AG04450 (cell line): ENCODE results near the gene TLE1. TPM values are rescaled to one million over a fixed set of nuclear protein-coding genes. Genes with fewer than 3 reads are reported as not detected.
"Not testable (repeated sequence)": the region's sequence is repeated elsewhere in the genome, so short reads cannot be mapped to it uniquely, and the experiment has no call there.

Experiments used
- CTCF ChIA-PET: fragments of 300-600, 350-600 bp; formaldehyde crosslinking; extraction: SDS; loops from one replicate; lab custom pipeline; 2022; ENCODE audit warnings: antibody characterized with exemption, inconsistent platforms; lab: Charles Lee
- POLR2A ChIA-PET: fragments of 350-600 bp; formaldehyde crosslinking; extraction: SDS; loops from one replicate; lab custom pipeline; 2021; ENCODE audit warnings: antibody characterized with exemption, inconsistent platforms; lab: Yijun Ruan, JAX
- DNase-seq: peaks from one replicate; pipeline ENCODE4 v3.0.0-alpha.2; 2011; ENCODE audit warnings: low read depth, low spot score
- H3K27ac ChIP-seq: one replicate; pipeline ENCODE4 v1.5.1; 2012; ENCODE audit warnings: low read depth, low read length, control low read depth
- H3K27me3 ChIP-seq: one replicate; pipeline ENCODE4 v1.6.0; 2012; ENCODE audit warnings: low read length; ENCODE audit not compliant: control insufficient read depth, insufficient read depth
- H3K4me3 ChIP-seq: 2 replicates; pipeline ENCODE4 v1.5.1; 2011; ENCODE audit warnings: mild to moderate bottlenecking, low read depth, low read length, control low read depth
- H3K9me3 ChIP-seq: 2 replicates; pipeline ENCODE4 v1.5.1; 2012; ENCODE audit warnings: low read length; ENCODE audit not compliant: control insufficient read depth, insufficient read depth
- polyA plus RNA-seq: library from polyadenylated mRNA; depleted of rRNA; stranded (reverse); fragments of >200 nt; gene quantifications from 2 replicates; pipeline ENCODE4 v1.2.3, GENCODE V29; 2011
- TF ChIP-seq, protein P1 (sequence below): IDR thresholded peaks from 2 replicates; pipeline ENCODE4 v1.5.1; 2011; ENCODE audit warnings: low read depth, low read length, control low read depth, inconsistent platforms

Gene TLE1
- polyA plus RNA-seq, 1 experiment, result 42.8 TPM

DNA sequence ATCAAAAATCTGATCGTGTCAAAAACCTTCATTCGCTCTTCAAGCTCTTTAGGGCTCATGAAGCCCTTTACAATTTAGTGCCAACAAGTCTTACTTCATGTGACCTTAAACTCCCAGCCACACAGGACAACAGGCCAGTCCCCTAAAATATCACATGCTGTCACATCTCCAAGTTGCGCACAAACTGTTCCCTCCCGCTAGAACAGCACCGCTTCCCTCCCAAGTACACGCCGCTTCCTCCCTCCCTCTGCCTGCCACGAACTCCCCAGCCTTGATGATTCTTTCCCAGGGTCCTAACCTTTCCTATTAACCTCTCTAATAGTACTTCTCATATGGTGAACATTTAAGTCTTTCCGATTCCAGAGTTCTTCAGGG, 91.2 kb downstream of the TLE1 start:
- DNase-seq, result no peak
- TF ChIP-seq, protein P1, sequence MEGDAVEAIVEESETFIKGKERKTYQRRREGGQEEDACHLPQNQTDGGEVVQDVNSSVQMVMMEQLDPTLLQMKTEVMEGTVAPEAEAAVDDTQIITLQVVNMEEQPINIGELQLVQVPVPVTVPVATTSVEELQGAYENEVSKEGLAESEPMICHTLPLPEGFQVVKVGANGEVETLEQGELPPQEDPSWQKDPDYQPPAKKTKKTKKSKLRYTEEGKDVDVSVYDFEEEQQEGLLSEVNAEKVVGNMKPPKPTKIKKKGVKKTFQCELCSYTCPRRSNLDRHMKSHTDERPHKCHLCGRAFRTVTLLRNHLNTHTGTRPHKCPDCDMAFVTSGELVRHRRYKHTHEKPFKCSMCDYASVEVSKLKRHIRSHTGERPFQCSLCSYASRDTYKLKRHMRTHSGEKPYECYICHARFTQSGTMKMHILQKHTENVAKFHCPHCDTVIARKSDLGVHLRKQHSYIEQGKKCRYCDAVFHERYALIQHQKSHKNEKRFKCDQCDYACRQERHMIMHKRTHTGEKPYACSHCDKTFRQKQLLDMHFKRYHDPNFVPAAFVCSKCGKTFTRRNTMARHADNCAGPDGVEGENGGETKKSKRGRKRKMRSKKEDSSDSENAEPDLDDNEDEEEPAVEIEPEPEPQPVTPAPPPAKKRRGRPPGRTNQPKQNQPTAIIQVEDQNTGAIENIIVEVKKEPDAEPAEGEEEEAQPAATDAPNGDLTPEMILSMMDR, result no peak
- POLR2A ChIA-PET, result no interaction called here
- Histone ChIP-seq H3K27ac (no peak overlapping the region), H3K4me3 (no peak overlapping the region), H3K27me3 (no peaks in the 10 kb centered on the region), H3K9me3 (no peaks in the 10 kb centered on the region; the same call in 1 of the 2 replicates)
- CTCF ChIA-PET, result no interaction called here

DNA sequence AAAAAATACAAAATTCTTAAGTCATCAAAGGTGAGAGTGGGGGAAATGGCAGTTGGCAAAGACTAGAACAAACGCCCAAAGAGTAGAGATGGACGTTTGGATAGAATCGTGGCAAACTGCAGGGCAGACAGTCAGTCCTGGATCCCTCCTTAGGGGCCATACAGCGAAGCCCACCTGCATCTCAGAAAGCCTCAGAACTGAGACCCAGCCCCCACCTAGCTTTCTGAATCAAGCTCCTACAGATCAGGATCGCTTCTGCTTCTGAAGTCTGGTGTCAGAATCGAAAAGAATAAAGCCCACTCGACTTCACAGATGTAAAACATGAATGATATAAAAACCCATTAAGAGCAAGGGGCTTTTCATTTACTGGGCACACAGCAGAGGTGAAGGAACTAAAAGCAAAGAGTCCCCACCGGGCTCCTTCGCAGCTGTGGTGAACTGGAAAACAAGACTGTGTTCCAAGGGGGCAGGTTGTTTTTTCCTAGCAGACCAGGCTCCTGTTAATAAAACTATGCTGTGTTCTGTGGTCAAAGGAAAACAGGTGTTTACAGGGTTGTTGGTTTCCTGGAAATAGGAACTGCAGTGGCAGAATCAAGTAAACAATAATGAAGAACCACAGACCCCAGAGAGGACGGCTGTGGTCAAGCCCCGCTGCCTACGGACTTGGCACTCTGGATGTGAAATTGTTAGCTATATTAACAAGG, 91.8 kb downstream of the TLE1 start:
- Histone ChIP-seq H3K4me3 (no peak overlapping the region), H3K9me3 (no peaks in the 10 kb centered on the region; the same call in 1 of the 2 replicates), H3K27me3 (no peaks in the 10 kb centered on the region), H3K27ac (no peak overlapping the region)
- ChIA-PET CTCF (no interaction called here), POLR2A (no interaction called here)
- TF ChIP-seq, protein P1, result no peak
- no peak for DNase-seq

DNA sequence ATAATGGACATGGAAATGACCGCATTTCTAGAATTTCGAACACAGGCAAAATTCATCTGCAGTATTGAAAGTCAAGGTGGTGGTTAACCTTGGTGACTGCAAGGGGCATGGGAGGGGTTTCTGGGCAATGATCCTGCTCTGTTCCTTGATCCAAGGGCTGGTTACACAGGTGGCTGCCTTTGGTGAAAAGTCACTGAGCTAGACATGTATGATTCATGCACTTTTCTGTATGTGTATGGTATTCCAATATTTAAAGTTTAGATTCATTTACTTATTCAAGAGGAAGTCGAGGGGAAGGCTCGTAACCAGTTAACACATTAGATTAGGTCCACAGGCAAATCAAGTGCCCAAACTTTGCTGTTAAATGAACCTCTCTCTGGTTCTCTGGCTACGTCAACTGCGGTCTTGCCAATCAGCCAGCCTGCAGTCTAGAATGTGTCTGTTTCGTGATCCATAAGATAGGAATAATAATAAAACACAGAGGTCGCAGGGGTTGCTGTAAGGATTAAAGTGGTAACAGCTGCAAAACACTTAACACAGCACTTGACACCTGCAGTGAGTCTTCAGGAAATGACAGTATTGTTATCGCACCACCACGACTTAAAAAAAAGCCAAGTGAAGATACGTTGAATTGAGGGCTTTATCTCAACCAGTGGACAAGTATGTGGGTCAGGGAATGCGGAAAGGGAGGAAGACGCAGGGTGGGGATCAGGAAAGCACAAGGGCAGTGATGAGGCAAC, 92.5 kb downstream of the TLE1 start:
- ChIA-PET POLR2A (no interaction called here), CTCF (no interaction called here)
- DNase-seq, result no peak
- Histone ChIP-seq H3K9me3 (no peaks in the 10 kb centered on the region; the same call in 1 of the 2 replicates), H3K4me3 (no peak overlapping the region), H3K27me3 (no peaks in the 10 kb centered on the region), H3K27ac (no peak overlapping the region)
- TF ChIP-seq, protein P1, result no peak

DNA sequence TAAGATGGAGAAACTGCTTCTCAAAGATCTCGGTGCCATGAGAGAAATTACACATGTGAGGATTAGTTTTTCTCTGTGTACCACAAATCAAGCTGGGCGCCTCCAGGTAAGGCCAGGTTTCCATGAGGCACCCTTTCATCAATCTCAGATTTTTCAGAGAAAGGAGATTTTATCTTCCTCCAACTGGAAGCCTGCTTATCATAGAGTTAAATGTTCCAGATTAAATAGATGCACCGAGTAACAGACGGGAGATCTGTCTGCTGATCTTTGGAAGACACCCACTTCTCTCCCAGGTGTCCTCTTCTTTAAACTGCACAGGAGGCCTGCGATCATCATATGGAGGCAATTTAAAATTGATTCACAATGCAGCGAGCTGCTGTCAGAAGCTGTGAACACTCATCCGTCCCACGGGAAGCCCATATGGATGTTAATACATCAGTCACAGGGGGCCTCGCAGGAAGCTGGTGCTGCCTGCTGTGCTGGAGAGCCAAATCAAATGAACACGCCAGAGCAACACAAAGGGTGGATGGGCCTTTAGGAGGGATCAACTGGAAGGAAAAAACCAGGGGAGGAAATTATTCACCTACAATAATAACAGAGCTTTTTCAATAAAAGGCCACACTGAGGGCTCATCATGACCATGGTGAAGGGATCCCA, 93.3 kb downstream of the TLE1 start:
- Histone ChIP-seq H3K27ac (no peak overlapping the region), H3K4me3 (no peak overlapping the region), H3K27me3 (no peaks in the 10 kb centered on the region), H3K9me3 (no peaks in the 10 kb centered on the region; the same call in 1 of the 2 replicates)
- ChIA-PET CTCF (no interaction called here), POLR2A (no interaction called here)
- no peak for DNase-seq
- TF ChIP-seq, protein P1, result no peak

DNA sequence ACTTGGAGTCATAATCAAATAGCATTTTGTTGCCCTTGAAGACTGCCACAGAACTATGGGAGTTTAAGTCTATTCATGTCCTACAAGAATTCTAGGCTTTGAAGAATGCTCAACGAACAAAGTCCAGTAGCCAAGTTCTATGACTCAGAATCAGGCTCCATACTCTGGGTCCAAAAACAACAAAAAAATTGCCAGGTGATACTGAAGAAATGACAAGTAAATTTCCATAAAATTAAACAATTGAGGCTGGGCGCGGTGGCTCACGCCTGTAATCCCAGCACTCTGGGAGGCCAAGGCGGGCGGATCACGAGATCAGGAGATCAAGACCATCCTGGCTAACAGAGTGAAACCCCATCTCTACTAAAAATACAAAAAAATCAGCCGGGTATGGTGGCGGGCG, 94.1 kb downstream of the TLE1 start:
- POLR2A ChIA-PET, H3K27ac ChIP-seq, CTCF ChIA-PET: not testable (repeated sequence)

More for the DNA sequence above, 94.1 kb downstream of the TLE1 start:
- H3K4me3 ChIP-seq, H3K27me3 ChIP-seq, H3K9me3 ChIP-seq, DNase-seq: not testable (repeated sequence)
